Sciatic nerve (tissue), 2 donors: Measurements from ENCODE around the gene PKD2. TPM values are rescaled to one million over a fixed set of nuclear protein-coding genes. Genes with fewer than 3 reads are reported as not detected.

ENCODE experiments used
- ATAC-seq: fragments of 200-7000 bp; cut with Tn5 transposase; one replicate; pipeline ENCODE4 v1.9.1; 2020; ENCODE audit warnings: mild to moderate bottlenecking, moderate library complexity
- DNase-seq: peaks from one replicate; pipeline ENCODE4 v3.0.0-alpha.2; 2020; ENCODE audit warnings: low spot score
- intact Hi-C: fragments of 100-400 bp; cut with DNase I; formaldehyde crosslinking; loops from one replicate; pipeline ENCODE4 v1.14.2; 2022
- total RNA-seq: library from RNA; stranded (reverse); fragmentation: NEBNext Ultra II Directional; extraction: Animal tissue kit (Norgen Biotek cat#: 25700); gene quantifications from one replicate; pipeline ENCODE4 v1.2.1, GENCODE V29; 2021
- donor health status: DM: no; HTN: no; CAD: no.
- donor health status: DM: no; HTN: no; CAD: no.

The PKD2 gene
- total RNA-seq, 1 donor from 2014 or later: 61.3 TPM

DNA sequence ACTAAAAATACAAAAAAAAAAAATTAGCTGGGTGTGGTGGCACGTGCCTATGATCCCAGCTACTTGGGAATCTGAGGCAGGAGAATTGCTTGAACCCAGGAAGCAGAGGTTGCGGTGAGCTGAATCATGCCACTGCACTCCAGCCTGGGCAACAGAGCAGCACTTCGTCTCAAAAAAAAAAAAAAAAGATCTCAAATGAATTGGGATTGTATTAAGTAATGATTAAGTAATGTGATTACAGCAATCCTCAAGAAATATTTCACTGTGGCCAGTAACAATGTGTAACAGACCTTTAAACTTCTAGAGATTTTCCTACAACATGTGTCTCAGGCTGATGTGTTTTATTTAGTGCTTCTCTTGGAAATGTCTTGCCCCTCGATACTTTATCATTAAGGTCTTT, 46.8 kb downstream of the PKD2 start:
- no peak for DNase-seq
- peak; percentile 53 for ATAC-seq
- intact Hi-C loops: no loop called here

DNA sequence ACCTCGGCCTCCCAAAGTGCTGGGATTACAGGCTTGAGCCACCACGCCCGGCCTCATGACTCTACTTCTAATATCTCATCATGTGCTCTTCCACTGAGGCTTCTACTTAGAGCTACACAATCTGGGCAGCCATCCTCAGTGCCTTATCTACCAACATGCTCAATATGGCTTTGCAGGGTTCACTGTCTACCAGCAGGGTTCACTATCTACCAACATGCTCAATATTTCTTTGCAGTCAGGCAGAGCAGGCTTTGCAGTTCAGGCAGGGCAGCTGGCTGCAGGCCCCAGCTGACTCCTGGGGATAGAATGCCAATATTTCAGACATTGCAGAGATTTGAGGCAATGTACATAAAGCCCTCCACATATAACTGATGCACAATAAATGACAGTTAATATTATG, 47.5 kb downstream of the PKD2 start:
- DNase-seq (no peak), ATAC-seq (peak; percentile 76)
- intact Hi-C loops: no loop called here

DNA sequence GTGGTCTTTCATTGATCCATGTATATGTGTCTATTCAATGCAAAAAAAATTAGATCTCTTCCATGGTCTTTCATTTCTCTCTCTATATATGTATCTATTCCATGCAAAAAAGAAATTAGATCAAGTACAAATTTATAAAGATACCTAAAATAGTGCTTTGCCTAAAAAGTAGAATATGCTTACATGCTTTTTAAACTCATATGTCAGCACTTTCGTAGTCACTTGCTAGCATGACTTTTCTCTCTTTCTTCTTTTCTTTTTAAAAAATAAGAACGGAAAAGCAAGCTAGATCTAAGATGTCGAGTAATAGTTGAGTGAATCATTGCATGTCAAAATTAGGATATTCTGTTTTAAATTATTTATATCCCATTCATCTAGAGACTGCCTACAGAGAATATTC, 50.9 kb downstream of the PKD2 start:
- no peak for DNase-seq
- intact Hi-C loops: no loop called here

DNA sequence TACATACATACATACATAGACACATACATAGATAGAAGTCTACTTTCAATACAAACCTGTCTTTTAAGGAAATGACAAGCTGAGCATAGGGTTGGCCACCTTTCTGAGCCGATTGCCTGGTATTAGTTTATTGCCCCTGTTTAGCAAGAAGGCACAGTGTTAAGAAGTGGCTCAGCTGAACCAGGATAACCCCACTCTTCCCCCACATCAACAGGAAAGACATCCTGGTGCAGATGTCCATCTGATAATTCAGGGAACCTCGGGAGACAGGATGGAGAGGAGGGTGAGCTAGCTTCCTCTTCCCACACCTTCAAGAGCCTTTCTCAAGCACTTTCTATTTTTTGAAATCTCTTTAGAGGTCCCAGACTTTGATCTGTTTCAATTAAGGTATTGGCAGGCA, 52.3 kb downstream of the PKD2 start:
- intact Hi-C loops: no loop called here
- DNase-seq (no peak), ATAC-seq (no peak)

More for the DNA sequence above, 50.9 kb downstream of the PKD2 start:
- ATAC-seq: no peak

DNA sequence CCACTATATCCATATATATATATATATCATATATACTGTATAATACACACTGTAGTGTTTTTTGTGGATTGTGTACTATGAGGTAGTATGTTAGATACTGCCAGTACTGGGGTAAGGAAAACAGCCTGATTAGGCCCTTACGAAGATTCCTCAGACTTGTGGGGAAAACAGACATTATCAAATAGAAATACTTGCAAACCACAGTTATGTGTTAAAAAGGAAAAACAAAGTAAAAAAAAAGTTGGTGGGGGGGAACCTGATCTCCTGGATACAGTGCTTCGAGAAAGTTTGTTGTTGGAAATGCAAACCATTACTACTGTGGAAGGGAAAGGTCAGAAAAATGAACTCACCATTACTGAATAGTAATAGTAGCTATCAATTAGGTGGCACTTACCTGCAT, 53.0 kb downstream of the PKD2 start:
- ATAC-seq (no peak), DNase-seq (no peak)

DNA sequence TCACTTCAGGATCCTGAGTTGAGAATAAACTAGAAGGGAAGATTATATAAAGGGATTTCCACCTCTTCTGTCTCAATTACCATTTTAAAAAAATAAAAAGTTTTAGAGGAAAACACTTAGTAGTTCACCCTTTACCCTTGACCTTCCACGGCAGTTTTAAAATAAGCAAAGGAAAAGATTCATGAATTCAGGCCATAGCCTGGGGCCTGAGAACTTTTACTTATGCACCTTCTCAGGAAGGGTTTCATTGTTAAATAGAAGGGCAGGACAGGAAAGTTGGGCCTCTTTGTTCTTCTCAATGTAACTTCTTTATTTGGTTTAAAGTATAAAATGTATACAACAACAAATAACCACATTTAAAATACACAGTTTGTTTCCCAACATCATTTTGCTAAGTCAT, 54.9 kb downstream of the PKD2 start:
- intact Hi-C loops: no loop called here
- DNase-seq: no peak
- ATAC-seq: no peak

More for the DNA sequence above, 53.0 kb downstream of the PKD2 start:
- intact Hi-C loops: no loop called here

DNA sequence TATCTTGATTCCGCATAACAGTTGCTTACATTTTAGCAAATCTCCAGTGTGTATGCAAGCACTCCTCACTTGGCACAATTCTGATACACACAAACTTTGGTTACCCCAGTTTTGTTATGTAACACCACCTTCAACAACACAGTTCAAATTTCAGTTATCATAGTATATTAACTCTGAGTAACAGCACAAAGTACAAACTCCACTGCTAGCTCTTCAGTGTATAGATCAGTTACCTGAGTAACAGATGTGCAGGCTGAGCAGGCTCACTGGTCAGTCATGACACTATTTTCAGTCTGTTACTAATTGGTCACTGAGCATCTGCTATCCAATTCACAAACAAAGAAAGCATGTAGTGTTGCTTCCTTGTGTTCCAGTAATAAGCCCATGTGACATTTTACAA, 55.4 kb downstream of the PKD2 start:
- intact Hi-C loops: no loop called here
- no peak for DNase-seq
- no peak for ATAC-seq

DNA sequence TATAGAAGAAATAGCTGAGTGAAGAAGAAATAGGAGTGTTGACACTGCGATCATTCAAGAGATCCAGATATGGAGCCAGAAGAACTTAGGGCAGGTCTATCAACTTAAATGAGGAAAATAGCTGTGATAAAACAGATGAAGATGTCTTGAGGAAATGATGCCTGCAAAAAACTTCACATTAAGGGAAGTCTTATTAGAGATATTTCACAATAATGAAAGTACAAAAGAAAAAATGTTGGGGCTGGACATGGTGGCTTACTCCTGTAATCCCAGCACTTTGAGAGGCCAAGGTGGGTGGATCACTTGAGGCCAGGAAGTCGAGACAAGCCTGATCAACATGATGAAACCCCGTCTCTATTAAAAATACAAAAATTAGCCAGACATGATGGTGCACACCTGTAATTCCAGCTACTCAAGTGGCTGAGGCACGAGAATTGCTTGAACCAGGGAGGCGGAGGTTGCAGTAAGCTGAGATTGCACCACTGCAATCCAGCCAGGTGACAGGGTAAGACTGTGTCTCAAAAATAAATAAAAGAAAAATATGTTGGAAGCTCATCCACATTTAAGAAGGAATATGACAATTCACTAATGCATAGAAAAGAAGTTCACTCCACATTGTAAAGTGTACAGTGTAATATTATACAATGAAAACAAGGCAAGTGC, 56.3 kb downstream of the PKD2 start:
- no peak for DNase-seq
- ATAC-seq: no peak

DNA sequence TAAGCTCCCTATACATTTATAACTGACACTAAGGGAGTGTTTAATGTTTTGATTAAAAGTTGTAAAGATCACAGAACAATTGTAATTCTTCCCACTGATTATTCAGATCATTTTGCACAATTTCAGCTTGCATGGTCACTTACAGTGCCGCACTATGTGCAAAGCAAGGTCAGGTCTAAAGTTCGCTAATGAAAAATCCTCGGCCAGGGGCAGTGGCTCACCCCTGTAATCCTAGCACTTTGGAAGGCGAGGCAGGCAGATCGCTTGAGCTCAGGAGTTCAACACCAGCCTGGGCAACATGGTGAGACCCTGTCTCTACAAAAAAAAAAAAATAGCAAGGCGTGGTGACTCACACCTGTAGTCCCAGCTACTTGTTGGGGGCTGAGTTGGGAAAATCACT, 57.0 kb downstream of the PKD2 start:
- ATAC-seq: no peak

More for the DNA sequence above, 56.3 kb downstream of the PKD2 start:
- intact Hi-C loops: no loop called here

DNA sequence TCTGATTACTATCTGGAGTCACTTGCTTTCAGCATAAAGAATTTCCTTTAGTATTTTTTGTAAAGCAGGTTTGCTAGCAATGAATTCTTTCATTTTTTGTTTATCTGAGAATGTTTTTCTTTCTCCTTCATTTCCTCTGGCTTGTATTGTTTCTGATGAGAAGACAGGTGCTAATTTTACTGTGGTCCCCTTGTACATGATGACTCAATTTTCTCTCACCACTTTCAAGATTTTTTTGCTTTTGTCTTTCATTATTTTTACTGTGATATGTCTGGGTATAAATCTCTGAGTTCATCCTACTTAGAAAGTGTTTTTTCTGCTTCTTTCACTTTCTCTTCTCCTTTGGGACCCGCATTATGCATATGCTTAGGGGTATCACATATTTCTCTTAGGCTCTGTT, 62.6 kb downstream of the PKD2 start:
- intact Hi-C loops: no loop called here
- DNase-seq: no peak
- ATAC-seq: no peak

More for the DNA sequence above, 57.0 kb downstream of the PKD2 start:
- DNase-seq: no peak
- intact Hi-C loops: no loop called here

DNA sequence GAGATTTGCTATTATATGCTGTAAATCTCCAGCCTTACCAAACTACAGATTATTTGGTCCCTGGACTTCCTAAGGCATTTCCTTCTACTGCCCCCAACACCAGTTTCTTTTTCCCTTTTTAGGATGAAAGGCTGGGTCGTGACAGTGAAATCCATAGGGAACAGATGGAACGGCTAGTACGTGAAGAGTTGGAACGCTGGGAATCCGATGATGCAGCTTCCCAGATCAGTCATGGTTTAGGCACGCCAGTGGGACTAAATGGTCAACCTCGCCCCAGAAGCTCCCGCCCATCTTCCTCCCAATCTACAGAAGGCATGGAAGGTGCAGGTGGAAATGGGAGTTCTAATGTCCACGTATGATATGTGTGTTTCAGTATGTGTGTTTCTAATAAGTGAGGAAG, 67.9 kb downstream of the PKD2 start:
- intact Hi-C loops: no loop called here
- no peak for ATAC-seq

DNA sequence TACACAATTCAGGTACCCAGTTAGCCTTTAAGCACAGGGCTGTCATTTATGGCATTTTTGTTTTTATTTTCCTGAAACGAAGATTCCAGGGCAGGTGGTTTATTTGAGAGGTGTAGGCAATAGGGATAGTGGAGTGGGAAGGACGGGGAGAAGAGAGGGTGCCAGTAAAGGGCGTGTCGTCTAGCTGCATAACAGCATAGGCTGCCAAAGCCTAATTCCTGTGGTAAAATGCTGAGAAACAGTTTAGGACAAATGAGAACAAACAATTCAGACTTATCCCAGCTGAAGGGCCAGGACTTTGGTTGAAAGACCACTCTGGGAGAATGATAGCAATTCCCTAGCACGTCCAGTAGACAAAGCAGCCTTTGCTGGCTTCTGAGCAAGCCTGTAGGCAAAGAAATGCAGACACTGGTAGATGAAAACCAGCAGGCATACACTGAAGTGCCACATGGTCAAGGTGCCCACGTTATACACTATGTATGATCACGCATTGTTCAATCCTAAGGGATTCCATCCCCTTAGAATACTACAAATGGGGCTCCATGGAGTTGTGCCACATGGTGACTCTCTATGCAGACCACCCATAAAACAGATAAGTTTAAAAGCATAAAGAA, 70.6 kb downstream of the PKD2 start:
- ATAC-seq: peak; percentile 92
- intact Hi-C loops: no loop called here
- DNase-seq: no peak

More for the DNA sequence above, 67.9 kb downstream of the PKD2 start:
- DNase-seq: no peak

DNA sequence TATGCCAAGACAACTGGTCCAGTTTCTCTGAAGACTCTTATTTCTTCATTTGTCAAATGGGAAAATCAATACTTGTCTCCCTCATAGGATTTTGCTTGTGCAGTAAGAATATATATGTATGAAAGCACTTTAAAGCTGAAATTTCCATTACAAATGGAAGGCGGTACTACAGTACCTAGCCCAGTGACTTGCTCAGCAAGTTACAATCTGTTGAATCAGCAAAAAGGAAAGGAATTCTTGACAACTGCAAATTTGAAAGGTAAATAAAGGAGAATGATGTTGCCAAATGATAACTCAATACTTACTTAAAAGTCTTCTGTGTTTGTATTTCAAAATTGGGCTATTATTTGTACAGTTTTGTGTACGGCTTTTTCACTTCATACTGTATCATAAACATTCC, 71.1 kb downstream of the PKD2 start:
- intact Hi-C loops: no loop called here
- no peak for DNase-seq
- ATAC-seq: peak; percentile 33

DNA sequence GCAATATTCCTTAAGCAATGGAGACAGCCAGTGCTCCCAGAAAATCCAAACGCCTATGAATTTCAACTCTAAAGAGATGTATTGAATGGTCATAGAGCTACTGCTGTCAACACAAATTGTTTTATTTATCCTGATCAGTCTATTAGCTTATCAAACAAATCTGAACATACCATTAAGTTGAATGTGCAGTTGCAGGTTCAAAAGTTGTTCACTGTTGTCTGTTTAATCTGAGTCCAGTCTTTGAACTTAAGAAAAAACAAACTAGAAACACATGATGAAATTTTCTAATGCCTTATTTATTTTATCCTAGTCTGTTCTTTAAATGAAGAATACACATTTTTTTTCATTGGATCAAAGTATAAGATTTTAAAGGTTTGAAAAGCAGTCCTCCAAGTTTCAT, 73.2 kb downstream of the PKD2 start:
- intact Hi-C loops: no loop called here
- ATAC-seq: no peak
- DNase-seq: no peak

DNA sequence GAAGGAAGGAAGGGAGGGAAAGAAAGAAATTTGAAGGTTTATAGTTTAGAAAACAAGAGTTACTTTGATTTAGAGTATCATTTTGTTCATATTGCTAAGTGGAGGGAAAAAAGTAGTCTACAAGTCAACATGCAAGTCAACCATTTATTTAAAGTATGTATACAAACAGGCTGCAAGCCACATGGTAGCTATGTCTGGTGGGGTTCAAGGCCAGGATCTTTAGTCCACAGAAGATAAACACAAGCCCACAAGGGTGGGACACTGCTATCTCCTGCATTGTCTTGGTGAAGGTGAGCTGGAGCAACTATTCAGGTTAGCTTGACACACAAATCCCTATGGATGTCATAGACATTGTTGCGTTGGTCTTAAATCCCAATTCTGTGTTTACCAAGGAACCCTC, 79.6 kb downstream of the PKD2 start:
- no peak for ATAC-seq
- no peak for DNase-seq
- intact Hi-C loops: no loop called here

DNA sequence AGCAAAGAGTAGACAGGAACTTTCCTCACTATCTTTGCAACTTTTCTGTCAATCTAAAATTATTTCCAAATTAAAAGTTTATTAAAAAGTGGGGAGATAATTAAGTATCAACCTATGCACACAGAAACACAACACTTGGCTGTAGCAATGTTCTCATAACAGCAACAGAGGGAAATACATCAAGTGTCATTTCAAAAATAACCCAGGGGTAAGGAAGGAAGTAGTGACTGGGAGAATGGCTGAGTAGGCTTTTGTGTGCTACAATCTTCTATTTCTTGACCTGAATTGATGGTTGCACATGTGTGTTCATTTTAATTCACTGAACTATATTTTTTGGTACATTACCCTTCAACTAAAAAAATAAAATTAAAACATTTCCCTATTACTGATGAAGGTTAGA, 83.5 kb downstream of the PKD2 start:
- intact Hi-C loops: no loop called here
- ATAC-seq (no peak), DNase-seq (no peak)

DNA sequence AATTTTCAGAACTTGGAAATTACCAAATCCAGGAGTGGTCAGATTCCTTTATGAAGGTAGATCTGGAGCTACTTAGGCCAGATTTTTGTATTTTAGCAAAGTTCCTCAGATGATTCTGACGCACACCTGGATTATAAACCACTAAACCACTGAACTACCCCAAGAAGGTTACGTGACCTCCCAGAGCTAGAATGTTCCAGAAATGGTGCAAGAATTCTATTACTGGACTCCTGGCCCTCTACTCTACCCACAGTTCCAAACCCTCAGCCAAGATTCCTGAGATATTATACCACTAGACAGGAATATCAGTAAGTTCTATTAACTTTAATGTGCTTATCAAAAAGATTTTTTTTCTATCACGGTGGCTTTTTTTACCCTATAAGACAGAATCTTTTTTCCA, 83.9 kb downstream of the PKD2 start:
- intact Hi-C loops: no loop called here
- ATAC-seq (peak; percentile 76), DNase-seq (no peak)

DNA sequence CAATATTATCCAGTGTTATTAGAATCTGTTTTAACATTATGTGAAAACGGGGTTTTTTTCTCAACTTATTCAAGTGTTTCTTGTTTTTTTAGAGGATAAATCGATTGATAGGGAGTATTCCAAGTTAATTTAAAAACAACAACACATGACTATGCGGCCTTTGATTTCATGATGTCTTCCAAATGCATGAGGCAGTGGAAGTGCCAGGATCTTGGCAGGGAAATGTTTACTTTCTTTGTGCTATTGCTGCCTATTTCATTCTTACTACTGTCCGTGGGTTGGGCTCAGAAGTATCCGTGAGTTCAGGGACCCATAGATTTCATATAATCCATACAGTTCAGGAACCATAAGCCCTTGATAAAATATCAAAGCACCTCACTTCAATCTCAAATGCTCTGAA, 86.4 kb downstream of the PKD2 start:
- intact Hi-C loops: no loop called here
- ATAC-seq (no peak), DNase-seq (no peak)

DNA sequence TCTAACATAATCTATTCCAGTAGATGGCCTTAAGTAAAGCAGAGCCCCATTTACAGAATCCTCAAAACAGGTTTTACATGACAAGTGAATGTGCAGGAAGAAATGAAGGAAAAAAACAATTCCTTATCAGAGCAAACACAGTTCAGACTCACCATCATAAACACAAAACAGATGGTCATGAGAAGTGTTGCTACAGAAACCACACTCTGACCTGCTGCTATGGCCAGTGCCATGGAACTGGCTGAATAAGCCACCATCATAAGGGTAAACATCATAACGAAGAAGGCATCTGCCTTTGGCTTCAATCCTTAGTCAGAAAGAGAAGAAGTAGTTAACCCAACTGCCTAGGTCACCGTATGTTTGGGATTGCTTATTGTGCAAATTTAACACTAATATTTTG, 89.9 kb downstream of the PKD2 start:
- no peak for DNase-seq
- no peak for ATAC-seq
- intact Hi-C loops: no loop called here

DNA sequence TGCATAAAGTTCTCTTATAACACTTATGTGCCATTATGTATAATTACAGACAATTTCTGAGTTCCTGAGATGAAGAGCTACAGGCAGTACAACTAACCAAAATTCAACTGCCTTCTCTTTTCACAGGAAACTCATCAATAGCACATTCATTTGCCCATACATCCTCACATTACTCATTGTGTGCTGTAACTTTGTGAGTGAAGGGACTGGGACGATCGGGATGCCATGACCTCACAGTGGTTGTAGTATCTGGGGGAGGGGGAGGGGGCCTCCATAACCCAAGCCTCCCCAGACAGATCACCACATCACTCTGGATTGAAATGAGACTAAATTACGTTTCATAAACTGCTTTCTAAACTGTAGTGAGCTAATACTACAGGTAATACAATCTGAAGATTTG, 90.3 kb downstream of the PKD2 start:
- DNase-seq (no peak), ATAC-seq (no peak)
- intact Hi-C loops: no loop called here
